MCF 10A (cell line): ENCODE data around the gene SRL. TPM values are rescaled to one million over a fixed set of nuclear protein-coding genes. Genes with fewer than 3 reads are reported as not detected.
A peak's percentile ranks its signal among the peaks of the same experiment; 100 is the strongest.

Experiments
- Bru-seq: library from RNA; stranded (reverse); fragments of 400-500 nt; gene quantifications from one replicate; lab custom pipeline; 2021; lab: Mats Ljungman, UMichigan
- BruChase-seq, 2 experiments: library from RNA; stranded (reverse); fragments of 400-500 nt; gene quantifications; one replicate each; lab custom pipeline; 2021; lab: Mats Ljungman, UMichigan
- BruUV-seq: library from RNA; stranded (reverse); fragments of 400-500 nt; replicated peaks from 2 replicates; lab custom pipeline; 2021; lab: Mats Ljungman, UMichigan
- CTCF ChIA-PET: fragments of 300-600 bp; sonication (Branson Sonifier 250); formaldehyde crosslinking; extraction: SDS; loops from one replicate; lab custom pipeline; 2021; ENCODE audit warnings: antibody characterized with exemption, inconsistent platforms; lab: Yijun Ruan, JAX
- POLR2A ChIA-PET: fragments of 300-600, 350-650 bp; sonication (Branson Sonifier 250); formaldehyde crosslinking; extraction: SDS; loops from one replicate; lab custom pipeline; 2020; ENCODE audit warnings: antibody characterized with exemption, inconsistent platforms; lab: Yijun Ruan, JAX
- DNase-seq: peaks from one replicate; pipeline ENCODE4 v3.0.0-alpha.2; 2018; ENCODE audit not compliant: unreplicated experiment
- H3K27ac Mint-ChIP-seq: one replicate; pipeline ENCODE4 v1.8.0; 2022; ENCODE audit warnings: mild to moderate bottlenecking, low read depth, mixed read lengths; ENCODE audit not compliant: unreplicated experiment
- H3K27me3 Mint-ChIP-seq: one replicate; pipeline ENCODE4 v1.8.0; 2022; ENCODE audit warnings: mixed read lengths; ENCODE audit not compliant: insufficient read depth, unreplicated experiment
- H3K36me3 Mint-ChIP-seq: one replicate; pipeline ENCODE4 v1.8.0; 2022; ENCODE audit warnings: mild to moderate bottlenecking, moderate library complexity, mixed read lengths; ENCODE audit not compliant: insufficient read depth, unreplicated experiment
- H3K4me1 Mint-ChIP-seq: one replicate; pipeline ENCODE4 v1.8.0; 2022; ENCODE audit warnings: mixed read lengths; ENCODE audit not compliant: insufficient read depth, unreplicated experiment
- H3K4me3 Mint-ChIP-seq: one replicate; pipeline ENCODE4 v1.8.0; 2022; ENCODE audit warnings: mild to moderate bottlenecking, moderate library complexity, mixed read lengths; ENCODE audit not compliant: unreplicated experiment
- H3K9me3 Mint-ChIP-seq: one replicate; pipeline ENCODE4 v1.8.0; 2022; ENCODE audit warnings: mixed read lengths; ENCODE audit not compliant: unreplicated experiment
- CTCF ChIP-seq: fragments of 200-600 bp; IDR thresholded peaks from one replicate; pipeline ENCODE4 v1.8.0; 2022; ENCODE audit warnings: antibody characterized with exemption, mild to moderate bottlenecking; ENCODE audit not compliant: unreplicated experiment
- intact Hi-C: fragments of 100-400 bp; cut with micrococcal nuclease; formaldehyde crosslinking; loops from 2 replicates; pipeline ENCODE4 v1.14.1; 2022
- long read RNA-seq: library from polyadenylated mRNA; stranded (forward); transcript quantifications from one replicate; pipeline ENCODE4 v2.0.0, GENCODE V29; 2022
- total RNA-seq: library from RNA; stranded (reverse); gene quantifications from 2 replicates; pipeline ENCODE4 v1.2.3, GENCODE V29; 2022

SRL gene
- total RNA-seq, result not detected in 2 replicates
- Bru-seq, nascent RNA, result percentile 2 among the genes with signal in this experiment
- BruChase-seq, experiment 1, labeled RNA remaining after a 6-hour chase, result percentile 15 among the genes with signal in this experiment
- percentile 12 among the genes with signal in this experiment for BruChase-seq, experiment 2, labeled RNA remaining after a 2-hour chase
- long read RNA-seq, result 0 reads

- Mint-ChIP-seq H3K27ac (no peak within 1 kb of the TSS), H3K4me3 (no peak within 1 kb of the TSS), H3K36me3 (no peaks in the 10 kb centered on the region), H3K9me3 (no peaks in the 10 kb centered on the region), H3K27me3 (no peaks in the 10 kb centered on the region), H3K4me1 (no peaks in the 10 kb centered on the region)
- intact Hi-C loops, result no loop called here
- TF ChIP-seq CTCF, result no peak
- BruUV-seq, result no TSS peak
- ChIA-PET POLR2A (interaction anchor here (0.9 kb wide), 1 partner anchor 9 kb away, joined by 3 read pairs; no protein-coding TSS in a partner anchor), CTCF (interaction anchor here (0.9 to 2.9 kb wide), 3 partner anchors 12 to 259 kb away, joined by 3 to 13 read pairs (median 3); no protein-coding TSS in a partner anchor)
- DNase-seq, result no peak
Observed at GRCh38 chr16:4241928-4242283, at the start of gene SRL. Gene SRL, minus strand, starts transcription at chr16:4242080. Its CDS starts 13 bp downstream, at chr16:4242067.

DNA sequence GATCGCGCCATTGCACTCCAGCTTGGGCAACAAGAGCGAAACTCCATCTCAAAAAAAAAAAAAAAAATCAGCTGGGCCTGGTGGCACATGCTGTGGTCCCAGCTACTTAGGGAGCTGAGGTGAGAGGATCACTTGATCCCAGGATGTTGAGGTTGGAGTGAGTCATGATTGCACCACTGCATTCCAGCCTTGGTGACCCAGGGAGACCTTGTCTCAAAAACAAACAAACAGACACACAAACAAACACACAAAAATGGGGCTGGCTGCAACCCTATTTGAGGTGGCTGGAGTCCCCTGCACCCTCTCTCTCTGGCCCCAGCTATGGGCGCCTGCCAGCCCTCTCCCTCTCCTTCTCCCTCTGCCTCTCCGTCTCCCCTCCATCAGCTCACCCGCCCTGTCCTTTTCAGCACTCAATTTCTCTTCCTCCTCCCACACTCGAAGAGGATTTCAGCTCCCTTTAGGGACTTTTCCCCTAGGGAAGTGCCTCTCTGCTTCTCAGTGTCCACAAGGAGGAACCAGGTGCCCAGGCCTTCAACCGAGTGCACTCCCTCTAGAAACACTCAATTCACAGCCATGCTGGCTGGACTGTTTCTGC, 48.5 kb upstream of the SRL start:
- ChIA-PET CTCF (interaction anchor here (0.5 to 4.0 kb wide), 19 partner anchors 8 to 387 kb away, joined by 3 to 94 read pairs (median 3); no protein-coding TSS in a partner anchor), POLR2A (interaction anchor here (0.6 to 3.6 kb wide), 10 partner anchors 9 to 61 kb away, joined by 3 to 34 read pairs (median 4); partner anchors contain the start of genes PAM16 and TFAP4)
- peak overlapping the region; percentile 95 for H3K27ac Mint-ChIP-seq
- H3K27me3 Mint-ChIP-seq, result no peaks in the 10 kb centered on the region
- H3K4me1 Mint-ChIP-seq, result peaks cover 35% of the 10 kb centered on the region
- peaks cover 7% of the 10 kb centered on the region for H3K36me3 Mint-ChIP-seq
- H3K4me3 Mint-ChIP-seq, result no peak overlapping the region
- intact Hi-C loops, result loop anchor here (1.0 to 5.0 kb wide), 3 partner anchors 9 to 112 kb away; partner anchors contain the start of gene GLIS2
- peak; percentile 91 for DNase-seq
- no TSS peak for BruUV-seq
- peak; percentile 31 for TF ChIP-seq CTCF
- no peaks in the 10 kb centered on the region for H3K9me3 Mint-ChIP-seq

- no peaks in the 10 kb centered on the region for H3K27me3 Mint-ChIP-seq
- BruUV-seq, result no TSS peak
- H3K9me3 Mint-ChIP-seq, result no peaks in the 10 kb centered on the region
- intact Hi-C loops, result loop anchor here (1.0 kb wide), 1 partner anchor 42 kb away; no protein-coding TSS in a partner anchor
- H3K27ac Mint-ChIP-seq, result peak overlapping the region; percentile 75
- CTCF ChIA-PET, result interaction anchor here (0.6 to 4.0 kb wide), 30 partner anchors 10 to 310 kb away, joined by 3 to 94 read pairs (median 6); partner anchors contain the start of gene TFAP4
- H3K4me3 Mint-ChIP-seq, result peak overlapping the region; percentile 23
- POLR2A ChIA-PET, result interaction anchor here (0.8 to 3.6 kb wide), 6 partner anchors 10 to 85 kb away, joined by 3 to 34 read pairs (median 4); partner anchors contain the start of gene TFAP4
- TF ChIP-seq CTCF, result peak; percentile 86
- H3K4me1 Mint-ChIP-seq, result peaks cover 41% of the 10 kb centered on the region
- peak; percentile 66 for DNase-seq
- H3K36me3 Mint-ChIP-seq, result peaks cover 2% of the 10 kb centered on the region
Observed at GRCh38 chr16:4288148-4288921, 46.5 kb upstream of the SRL start.
